GM23338 (cell line): Measurements from ENCODE around the gene NTM. TPM values are rescaled to one million over a fixed set of nuclear protein-coding genes. Genes with fewer than 3 reads are reported as not detected.

Experiments used
- CREB1 ChIP-seq: fragments of 250-450 bp; sonication (Bioruptor Pico); IDR thresholded peaks from 2 replicates; pipeline ENCODE4 v1.5.0; 2020; ENCODE audit warnings: low read depth, mild to moderate bottlenecking, moderate library complexity
- CTCF ChIP-seq, 2 experiments: fragments of 200-600 bp in 1 of 2; sonication (generic) in 1 of 2; conservative IDR thresholded peaks; 2 replicates each; pipeline versions ENCODE4 v1.5.1 to v1.6.1; 2016 to 2017; ENCODE audit warnings: antibody characterized with exemption in 2 of 2, low read depth in 2 of 2, mild to moderate bottlenecking in 2 of 2, moderate library complexity in 1 of 2
- ETS1 ChIP-seq: IDR thresholded peaks from 2 replicates; pipeline ENCODE4 v1.6.1; 2016; ENCODE audit warnings: antibody characterized with exemption
- EZH2 ChIP-seq: fragments of 200-600 bp; sonication (generic); IDR thresholded peaks from one replicate; pipeline ENCODE4 v1.8.0; 2017; ENCODE audit warnings: antibody characterized with exemption, mild to moderate bottlenecking, low read depth; ENCODE audit not compliant: unreplicated experiment
- JUNB ChIP-seq: IDR thresholded peaks from one replicate; pipeline ENCODE4 v1.6.1; 2016; ENCODE audit warnings: antibody characterized with exemption; ENCODE audit not compliant: unreplicated experiment
- POLR2AphosphoS5 ChIP-seq: IDR thresholded peaks from 2 replicates; pipeline ENCODE4 v1.6.1; 2016; ENCODE audit warnings: antibody characterized with exemption, low read depth
- STAT1 ChIP-seq: IDR thresholded peaks from one replicate; pipeline ENCODE4 v1.6.1; 2016; ENCODE audit warnings: antibody characterized with exemption; ENCODE audit not compliant: unreplicated experiment
- ZNF462 ChIP-seq: fragments of 250-450 bp; sonication (Bioruptor Pico); IDR thresholded peaks from 2 replicates; pipeline ENCODE4 v1.5.0; 2020; ENCODE audit warnings: mild to moderate bottlenecking, moderate library complexity
- polyA plus RNA-seq: library from polyadenylated mRNA; unstranded; fragments of >200 nt; fragmentation: Nextera tagmentation; extraction: Ambion mirVana; gene quantifications from 2 replicates; pipeline ENCODE4 v1.2.1, GENCODE V29; 2016
- total RNA-seq: library from RNA; depleted of rRNA; stranded (reverse); fragments of >200 nt; shearing (Covaris generic); gene quantifications from 2 replicates; pipeline ENCODE4 v1.2.3, GENCODE V29; 2014

Gene NTM
- total and polyA plus RNA-seq, 2 experiments from 2014 or later: 10.6 to 14.6 TPM

DNA sequence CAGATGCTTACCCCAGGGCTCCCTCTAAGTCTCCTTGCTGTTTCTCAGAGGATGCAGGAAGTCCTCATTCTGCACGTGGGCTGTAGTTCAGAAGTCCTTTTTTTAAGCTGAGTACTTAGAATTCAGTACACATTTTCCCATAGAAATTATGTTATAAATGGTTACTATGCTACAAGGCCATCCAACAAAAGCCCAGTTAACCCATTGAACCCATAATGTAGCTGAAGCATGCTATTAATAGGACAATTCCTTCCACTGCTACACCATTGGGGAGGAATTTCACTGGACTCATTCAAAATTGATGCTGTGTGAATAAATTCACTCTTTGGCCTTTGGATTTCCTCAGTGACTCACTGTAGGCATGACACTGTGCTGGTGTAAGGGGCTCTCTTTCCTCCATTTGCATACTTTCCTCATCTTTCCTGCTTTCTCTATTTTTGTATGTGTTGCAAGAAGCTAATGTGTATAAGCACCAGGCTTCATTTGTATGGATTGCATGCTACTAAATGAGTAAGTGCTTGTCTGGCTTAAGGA, 148.0 kb downstream of the NTM start (continued):
- TF ChIP-seq ZNF462 (CRISPR knock-in tag) (no peak), JUNB (no peak), EZH2 (no peak), CTCF (conservative IDR thresholded peaks at IDR 0.05; ENCODE audit: low read depth in 2 of 2) (no peak), ETS1 (no peak), POLR2AphosphoS5 (no peak), STAT1 (no peak), CREB1 (CRISPR knock-in tag) (no peak)
